Measurements from ENCODE around the gene EMC7. TPM values are rescaled to one million over a fixed set of nuclear protein-coding genes. Genes with fewer than 3 reads are reported as not detected.

The EMC7 gene
- total RNA-seq, 2 donors from 2014 or later = 52.7 to 56.0 TPM

- Histone ChIP-seq H3K4me1 (replicated peaks) (no peaks in the 10 kb centered on the region), H3K36me3 (no peaks in the 10 kb centered on the region), H3K27me3 (replicated peaks; ENCODE audit: insufficient read depth) (no peaks in the 10 kb centered on the region), H3K4me3 (no peak overlapping the region), H3K9me3 (no peaks in the 10 kb centered on the region), H3K27ac (no peak overlapping the region)
- WGBS = 68% methylated on average over 5 of the region's 5 CpGs
- no peak for TF ChIP-seq POLR2A (IDR thresholded peaks at IDR 0.05)
- TF ChIP-seq CTCF (IDR thresholded peaks at IDR 0.05) = peak in 3 of 4 experiments; percentile 36 to 54 (median 39)
- DNase-seq (ENCODE audit: low spot score) = no peak
- intact Hi-C loops (cut with DNase I) = no loop called here
These were observed 8.4 kb upstream of the EMC7 start for GRCh38 chr15:34109797-34110663.

GRCh38 chr15:34107315-34107714 is 5.7 kb upstream of the EMC7 start:
- WGBS = 90% methylated on average over 2 of the region's 2 CpGs
- no peak for TF ChIP-seq POLR2AphosphoS5 (IDR thresholded peaks at IDR 0.05)
- TF ChIP-seq POLR2A (IDR thresholded peaks at IDR 0.05) = no peak
- no peak for TF ChIP-seq CTCF (IDR thresholded peaks at IDR 0.05)
- no peak for DNase-seq (ENCODE audit: low spot score)
- intact Hi-C loops (cut with DNase I) = no loop called here
- no peak overlapping the region for H3K4me3 ChIP-seq
- no peaks in the 10 kb centered on the region for H3K4me1 ChIP-seq (replicated peaks)
- no peaks in the 10 kb centered on the region for H3K27me3 ChIP-seq (replicated peaks; ENCODE audit: insufficient read depth)
- no peaks in the 10 kb centered on the region for H3K9me3 ChIP-seq
- no peaks in the 10 kb centered on the region for H3K36me3 ChIP-seq
- no peak overlapping the region for H3K27ac ChIP-seq

GRCh38 chr15:34106423-34106822 is 4.8 kb upstream of the EMC7 start:
- Histone ChIP-seq H3K4me1 (replicated peaks) (no peaks in the 10 kb centered on the region), H3K4me3 (no peak overlapping the region), H3K27me3 (replicated peaks; ENCODE audit: insufficient read depth) (no peaks in the 10 kb centered on the region), H3K9me3 (no peaks in the 10 kb centered on the region), H3K27ac (no peak overlapping the region), H3K36me3 (no peaks in the 10 kb centered on the region)
- no peak for TF ChIP-seq POLR2A (IDR thresholded peaks at IDR 0.05)
- TF ChIP-seq CTCF (IDR thresholded peaks at IDR 0.05) = no peak
- TF ChIP-seq POLR2AphosphoS5 (IDR thresholded peaks at IDR 0.05) = no peak
- intact Hi-C loops (cut with DNase I) = no loop called here
- 91% methylated on average over 1 of the region's 1 CpG for WGBS
- no peak for DNase-seq (ENCODE audit: low spot score)

GRCh38 chr15:34102175-34102925 is 688 bp upstream of the EMC7 start:
- Histone ChIP-seq H3K4me3 (peak overlapping the region; percentile 75 to 80), H3K4me1 (replicated peaks) (peaks cover 5% of the 10 kb centered on the region), H3K9me3 (no peaks in the 10 kb centered on the region), H3K36me3 (no peaks in the 10 kb centered on the region), H3K27ac (peak overlapping the region; percentile 72 to 81), H3K27me3 (replicated peaks; ENCODE audit: insufficient read depth) (no peaks in the 10 kb centered on the region)
- no peak for DNase-seq (ENCODE audit: low spot score)
- 21% methylated on average over 29 of the region's 29 CpGs for whole genome bisulfite sequencing
- intact Hi-C loops (cut with DNase I) = loop anchor here (1.0 kb wide), 1 partner anchor 122 kb away; no protein-coding TSS in a partner anchor
- TF ChIP-seq CTCF (IDR thresholded peaks at IDR 0.05) = no peak
- TF ChIP-seq POLR2A (IDR thresholded peaks at IDR 0.05) = no peak
- no peak for TF ChIP-seq POLR2AphosphoS5 (IDR thresholded peaks at IDR 0.05)

All from prostate gland (tissue), 2 donors.